SHP77 (cell line): ENCODE data around the gene MAGI2.

Source experiments
- DNase-seq, 2 experiments: peaks; one replicate each; lab custom pipeline; 2025; lab: John Stamatoyannopoulos, UW

The MAGI2 gene

DNA sequence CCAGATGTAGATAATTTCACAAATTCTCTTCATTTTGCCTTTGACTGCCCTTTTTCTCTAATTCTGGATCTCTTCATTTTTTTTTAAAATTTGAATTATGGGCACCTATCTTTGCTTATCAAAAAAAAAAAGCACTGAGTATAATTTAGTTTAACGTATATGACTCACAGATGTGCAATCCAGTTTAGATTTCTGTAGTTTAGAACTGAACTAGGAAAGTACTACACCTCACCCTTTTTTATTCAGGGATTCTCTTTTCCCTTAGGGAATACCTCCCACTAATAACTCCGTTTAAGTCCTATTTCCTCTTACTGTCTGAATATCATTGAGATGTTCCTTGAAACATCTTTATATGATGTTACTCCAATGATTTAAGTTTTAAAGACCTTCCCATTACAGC is 665.0 kb downstream of the MAGI2 start:
- DNase-seq, result no peak

DNA sequence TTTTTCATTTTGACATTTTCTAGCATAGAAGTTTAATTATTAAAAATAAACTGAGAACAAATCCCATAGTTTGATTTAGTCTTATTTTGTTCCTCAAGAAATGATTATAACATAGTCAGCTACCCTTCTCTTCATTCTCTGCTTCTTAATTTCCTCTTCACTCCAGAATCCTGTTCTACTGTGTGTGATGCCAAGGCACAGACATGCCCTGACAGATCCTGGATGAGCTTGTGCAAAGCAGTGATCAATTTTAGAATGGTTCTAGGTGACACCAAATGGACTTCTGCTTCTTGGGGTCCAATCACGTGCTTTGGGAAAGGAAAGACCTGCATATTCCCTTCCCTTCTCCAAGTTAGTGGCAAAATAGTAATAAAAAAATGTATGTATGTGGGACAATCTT is 665.6 kb downstream of the MAGI2 start:
- DNase-seq, result no peak

DNA sequence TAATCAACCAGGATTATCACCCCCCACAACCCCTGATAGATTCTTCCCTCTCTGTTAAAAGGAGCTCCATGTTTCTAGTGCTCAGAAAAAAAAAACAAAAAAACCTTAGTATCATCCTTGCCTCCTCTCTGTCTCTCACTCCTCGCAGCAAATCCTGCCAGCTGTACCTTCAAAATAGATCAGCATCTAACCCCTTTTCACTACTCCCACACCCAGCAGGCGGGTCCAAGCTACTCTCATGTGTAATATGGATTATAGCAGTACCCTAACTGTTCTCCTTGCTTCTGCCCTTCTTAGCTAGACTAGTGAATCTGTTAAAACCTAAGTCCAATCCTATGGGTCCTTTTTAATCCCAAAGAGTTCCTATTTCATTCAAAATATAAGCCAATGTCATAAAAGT is 667.4 kb downstream of the MAGI2 start:
- no peak for DNase-seq

- no peak for DNase-seq
Observed at GRCh38 chr7:78783179-78783962, 670.1 kb downstream of the MAGI2 start.

GRCh38 chr7:78780560-78780959 is 672.9 kb downstream of the MAGI2 start:
- DNase-seq, result no peak

- no peak for DNase-seq
Observed at GRCh38 chr7:78779788-78780187, 673.7 kb downstream of the MAGI2 start.

- DNase-seq, result no peak
Observed at GRCh38 chr7:78777829-78778228, 675.6 kb downstream of the MAGI2 start.

GRCh38 chr7:78770422-78771410 is 682.8 kb downstream of the MAGI2 start:
- DNase-seq, result peak in 1 of 2 experiments; percentile 6

DNA sequence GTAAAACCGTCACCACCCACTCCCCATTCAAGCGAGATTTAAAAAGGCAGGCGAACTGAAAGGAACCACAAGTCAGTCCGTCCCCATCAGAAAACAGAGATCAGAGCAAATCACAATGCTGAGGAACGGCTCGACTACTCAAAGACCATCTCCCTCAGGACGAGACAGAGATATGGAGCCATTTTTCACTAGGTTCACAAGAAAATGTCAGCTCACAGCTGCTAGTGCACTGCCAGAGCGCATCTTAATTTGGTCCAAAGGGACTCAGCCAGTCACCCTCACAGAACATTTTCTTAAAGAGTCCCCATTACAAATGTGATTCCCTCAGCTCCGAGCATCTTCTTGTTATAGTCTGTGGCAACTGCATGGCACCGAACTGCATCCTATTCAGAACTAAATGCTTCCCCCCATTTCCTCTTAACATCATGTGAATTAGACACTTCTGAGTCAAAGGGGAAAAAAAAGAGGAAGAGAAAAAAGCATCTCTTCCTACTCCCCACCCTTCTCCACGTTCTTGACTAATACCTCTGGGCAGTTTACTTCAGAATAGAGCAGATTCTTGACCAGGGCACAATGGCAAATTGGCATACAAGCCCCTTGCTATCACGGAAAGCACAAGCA is 683.9 kb downstream of the MAGI2 start:
- no peak for DNase-seq

DNA sequence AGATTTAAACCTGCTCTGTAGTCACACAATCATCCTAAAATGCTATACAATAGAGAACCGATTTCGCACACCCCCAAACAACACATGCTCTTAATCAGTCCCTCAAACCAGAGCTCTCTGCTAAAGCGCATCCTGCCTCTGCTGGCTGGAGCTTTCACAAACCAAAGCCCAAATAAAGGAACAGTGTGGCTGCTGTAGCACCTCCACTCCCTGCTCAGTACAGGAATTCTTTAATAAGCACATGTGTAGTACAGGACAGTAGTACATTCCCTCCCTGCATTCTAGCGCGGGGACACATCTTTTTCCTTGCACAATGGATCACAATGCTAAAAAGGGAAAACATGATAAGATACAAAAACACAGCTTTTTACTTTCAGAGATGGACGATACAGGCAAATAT is 684.6 kb downstream of the MAGI2 start:
- no peak for DNase-seq

DNA sequence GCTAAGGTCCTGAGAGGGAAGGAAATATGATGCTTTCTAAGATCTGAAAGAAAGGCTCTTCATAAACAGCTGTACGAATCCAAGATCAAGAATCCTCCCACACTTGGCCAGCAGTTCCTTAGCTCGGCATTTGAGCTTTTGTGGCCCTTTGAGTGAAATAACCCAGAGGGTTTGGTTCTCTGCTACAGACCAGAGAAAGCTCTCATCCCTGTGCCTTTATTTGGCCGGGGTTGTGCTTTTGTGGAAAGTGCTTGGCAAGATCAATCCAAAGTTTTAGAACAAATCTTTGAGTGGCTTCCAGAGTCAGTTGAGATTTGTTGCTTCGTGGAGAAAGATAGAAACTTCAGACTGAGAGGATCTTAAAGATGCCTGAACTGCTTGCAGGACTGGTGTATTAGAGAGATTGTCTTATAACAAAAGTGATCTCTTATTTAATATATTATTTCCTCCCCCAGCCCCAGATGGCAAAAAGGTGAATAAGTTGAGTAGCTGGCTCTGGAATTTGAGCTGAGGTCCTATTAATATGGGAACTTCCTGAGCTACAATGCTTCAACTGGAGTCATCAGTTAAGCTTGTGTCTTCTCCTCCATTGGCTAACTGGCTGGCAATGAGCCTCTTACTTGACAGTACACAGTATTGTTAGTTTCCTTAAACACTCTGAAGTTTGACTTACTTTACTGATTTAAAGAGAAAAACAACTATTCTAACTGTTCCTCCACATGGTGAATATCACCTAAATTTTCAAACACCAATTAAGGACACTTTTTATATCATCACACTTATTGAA is 687.3 kb downstream of the MAGI2 start:
- no peak for DNase-seq

- DNase-seq, result no peak
Observed at GRCh38 chr7:78764571-78764970, 688.9 kb downstream of the MAGI2 start.

- no peak for DNase-seq
Observed at GRCh38 chr7:78762625-78763024, 690.8 kb downstream of the MAGI2 start.

DNA sequence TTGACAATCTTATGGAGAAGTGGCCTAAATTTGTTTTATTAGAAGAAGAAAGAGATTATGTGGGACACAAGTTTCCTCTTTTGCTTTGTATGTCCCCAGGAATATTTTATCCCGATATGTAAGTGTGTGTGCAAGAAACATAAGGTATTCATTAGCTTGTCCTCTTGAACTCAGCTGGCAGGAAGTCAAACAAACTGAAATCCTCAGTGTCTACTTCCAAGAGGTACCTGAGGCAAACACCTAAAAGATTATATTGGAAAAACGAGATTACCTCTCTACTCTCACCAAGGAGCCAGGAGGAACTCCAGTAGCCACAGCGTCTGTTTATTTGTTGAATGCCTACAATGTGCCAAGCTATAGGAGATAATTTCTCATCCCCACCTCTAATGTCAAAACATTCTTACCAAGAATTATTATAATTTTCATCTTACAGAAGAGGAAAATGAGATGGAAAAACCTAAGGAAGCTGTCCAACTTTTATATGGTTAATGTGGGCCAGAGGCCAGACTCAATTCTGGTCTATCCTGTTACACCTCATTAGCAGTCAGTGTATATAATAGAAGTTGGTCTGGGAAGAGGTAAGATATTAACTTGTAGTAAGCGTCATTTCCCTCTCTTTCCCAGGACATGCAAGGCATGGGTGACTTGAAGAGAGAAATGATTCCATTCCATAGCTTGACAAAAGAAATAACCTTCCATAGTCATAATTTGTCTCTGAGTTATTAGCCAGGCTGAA is 692.7 kb downstream of the MAGI2 start:
- no peak for DNase-seq

- no peak for DNase-seq
Observed at GRCh38 chr7:78752554-78752953, 700.9 kb downstream of the MAGI2 start.

- no peak for DNase-seq
Observed at GRCh38 chr7:78751253-78751652, 702.2 kb downstream of the MAGI2 start.

- no peak for DNase-seq
Observed at GRCh38 chr7:78749052-78749746, 704.3 kb downstream of the MAGI2 start.

DNA sequence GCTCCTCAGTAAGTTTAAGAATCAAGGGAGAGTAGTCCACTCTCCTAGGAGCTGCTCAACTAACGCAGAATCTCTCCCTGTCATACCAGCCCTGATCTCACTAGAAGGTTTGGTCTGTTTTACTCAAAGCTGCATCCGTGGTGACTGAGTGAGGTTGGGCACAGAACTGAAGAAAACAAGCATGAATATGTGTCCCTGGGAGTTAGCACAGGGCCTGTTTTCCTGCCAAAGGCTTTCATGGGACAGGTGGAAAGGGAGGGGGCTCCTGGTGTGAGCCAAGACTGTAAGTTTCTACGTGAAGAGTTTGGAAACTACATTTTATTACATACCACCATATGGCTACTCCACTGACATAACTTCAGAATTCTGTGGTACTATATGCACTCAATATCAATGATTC is 705.9 kb downstream of the MAGI2 start:
- no peak for DNase-seq

GRCh38 chr7:78746301-78746700 is 707.2 kb downstream of the MAGI2 start:
- DNase-seq, result no peak

GRCh38 chr7:78742694-78743093 is 710.8 kb downstream of the MAGI2 start:
- DNase-seq, result no peak
